ENCODE data around the gene TOLLIP. TPM values are rescaled to one million over a fixed set of nuclear protein-coding genes. Genes with fewer than 3 reads are reported as not detected.
"Not testable (repeated sequence)": the region's sequence is repeated elsewhere in the genome, so short reads cannot be mapped to it uniquely, and the experiment has no call there.

The TOLLIP gene
- total RNA-seq, 6 experiments from 2014 or later = 41.4 to 53.6 (median 49.0) TPM

DNA sequence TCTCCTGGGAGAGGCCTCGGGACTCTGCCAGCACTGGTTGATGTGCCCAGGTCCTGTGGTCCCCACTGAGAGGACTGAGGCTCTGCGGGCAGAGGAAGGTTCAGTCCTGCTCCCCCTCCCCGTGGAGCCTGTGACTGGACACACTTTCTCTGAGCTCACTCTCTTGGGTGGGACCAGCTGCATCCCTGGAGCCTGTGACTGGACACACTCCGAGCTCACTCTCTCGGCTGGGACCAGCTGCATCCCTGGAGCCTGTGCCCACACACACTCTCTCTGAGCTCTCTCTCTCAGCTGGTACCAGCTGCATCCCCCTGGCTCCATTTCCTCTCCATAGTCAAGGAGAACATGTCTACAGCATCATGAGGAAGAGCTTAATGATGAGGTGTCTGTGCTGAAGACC is 39.5 kb downstream of the TOLLIP start:
- TF ChIP-seq, protein P1, sequence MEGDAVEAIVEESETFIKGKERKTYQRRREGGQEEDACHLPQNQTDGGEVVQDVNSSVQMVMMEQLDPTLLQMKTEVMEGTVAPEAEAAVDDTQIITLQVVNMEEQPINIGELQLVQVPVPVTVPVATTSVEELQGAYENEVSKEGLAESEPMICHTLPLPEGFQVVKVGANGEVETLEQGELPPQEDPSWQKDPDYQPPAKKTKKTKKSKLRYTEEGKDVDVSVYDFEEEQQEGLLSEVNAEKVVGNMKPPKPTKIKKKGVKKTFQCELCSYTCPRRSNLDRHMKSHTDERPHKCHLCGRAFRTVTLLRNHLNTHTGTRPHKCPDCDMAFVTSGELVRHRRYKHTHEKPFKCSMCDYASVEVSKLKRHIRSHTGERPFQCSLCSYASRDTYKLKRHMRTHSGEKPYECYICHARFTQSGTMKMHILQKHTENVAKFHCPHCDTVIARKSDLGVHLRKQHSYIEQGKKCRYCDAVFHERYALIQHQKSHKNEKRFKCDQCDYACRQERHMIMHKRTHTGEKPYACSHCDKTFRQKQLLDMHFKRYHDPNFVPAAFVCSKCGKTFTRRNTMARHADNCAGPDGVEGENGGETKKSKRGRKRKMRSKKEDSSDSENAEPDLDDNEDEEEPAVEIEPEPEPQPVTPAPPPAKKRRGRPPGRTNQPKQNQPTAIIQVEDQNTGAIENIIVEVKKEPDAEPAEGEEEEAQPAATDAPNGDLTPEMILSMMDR (IDR thresholded peaks at IDR 0.05) = no peak
- DNase-seq = no peak
- Mint-ChIP-seq H3K36me3 (ENCODE audit: low read depth) (no peaks in the 10 kb centered on the region; the same call in 1 of the 2 replicates), H3K4me1 (ENCODE audit: low read depth) (peaks cover 6% of the 10 kb centered on the region; the same call in 1 of the 2 replicates), H3K9me3 (no peaks in the 10 kb centered on the region), H3K4me3 (no peak overlapping the region), H3K27me3 (ENCODE audit: insufficient read depth) (no peaks in the 10 kb centered on the region), H3K27ac (no peak overlapping the region)

DNA sequence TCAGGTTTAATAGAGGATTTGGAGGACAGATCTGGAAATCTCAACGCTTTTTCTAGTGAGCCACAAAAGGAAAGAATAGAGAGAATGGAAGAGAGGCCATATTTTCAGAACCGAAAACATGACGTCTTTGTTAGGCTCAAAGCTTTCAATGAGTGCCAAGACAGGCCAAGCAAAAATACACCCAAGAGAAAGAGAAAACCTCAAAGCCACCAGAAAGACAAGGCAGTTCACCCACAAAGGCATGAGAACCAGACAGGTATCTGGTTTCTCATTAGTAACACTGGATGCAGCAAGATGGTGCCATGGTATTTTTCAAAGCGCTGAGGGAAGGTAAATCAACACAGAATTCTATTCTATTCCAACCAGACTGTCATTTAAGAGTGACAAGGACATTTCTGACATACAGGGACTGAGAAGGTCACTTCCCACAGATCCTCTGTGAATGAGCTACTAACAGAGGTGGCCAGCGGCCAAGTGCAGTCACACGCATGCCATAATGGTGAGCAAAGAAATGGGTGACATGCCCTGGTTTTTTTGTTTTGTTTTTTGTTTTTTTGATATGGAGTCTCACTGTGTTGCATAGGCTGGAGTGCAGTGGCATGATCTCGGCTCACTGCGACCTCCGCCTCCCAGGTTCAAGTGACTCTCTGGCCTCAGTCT is 41.9 kb downstream of the TOLLIP start:
- Mint-ChIP-seq H3K4me3 (no peak overlapping the region), H3K27me3 (ENCODE audit: insufficient read depth) (no peaks in the 10 kb centered on the region; the same call in 1 of the 2 replicates), H3K9me3 (no peaks in the 10 kb centered on the region), H3K4me1 (ENCODE audit: low read depth) (peaks cover 15% of the 10 kb centered on the region), H3K27ac (no peak overlapping the region), H3K36me3 (ENCODE audit: low read depth) (peaks cover 5% of the 10 kb centered on the region)
- TF ChIP-seq, protein P1 (IDR thresholded peaks at IDR 0.05) = no peak
- no peak for DNase-seq

DNA sequence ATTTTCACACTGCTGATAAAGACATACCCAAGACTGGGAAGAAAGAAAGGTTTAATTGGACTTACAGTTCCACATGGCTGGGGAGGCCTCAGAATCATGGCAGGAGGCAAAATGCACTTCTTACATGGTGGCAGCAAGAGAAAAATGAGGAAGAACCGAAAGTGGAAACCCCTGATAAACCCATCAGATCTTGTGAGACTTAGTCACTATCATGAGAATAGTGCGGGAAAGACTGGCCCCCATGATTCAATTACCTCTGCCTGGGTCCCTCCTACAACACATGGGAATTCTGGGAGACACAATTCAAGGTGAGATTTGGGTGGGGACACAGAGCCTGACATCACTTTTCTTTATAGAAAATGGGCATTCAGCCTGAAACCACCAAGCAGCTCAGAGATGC is 42.5 kb downstream of the TOLLIP start:
- not testable (repeated sequence) for H3K27ac Mint-ChIP-seq; H3K4me3 Mint-ChIP-seq; DNase-seq; H3K36me3 Mint-ChIP-seq (ENCODE audit: low read depth); H3K27me3 Mint-ChIP-seq (ENCODE audit: insufficient read depth); H3K9me3 Mint-ChIP-seq
- peaks cover 15% of the 10 kb centered on the region for H3K4me1 Mint-ChIP-seq (ENCODE audit: low read depth)

DNA sequence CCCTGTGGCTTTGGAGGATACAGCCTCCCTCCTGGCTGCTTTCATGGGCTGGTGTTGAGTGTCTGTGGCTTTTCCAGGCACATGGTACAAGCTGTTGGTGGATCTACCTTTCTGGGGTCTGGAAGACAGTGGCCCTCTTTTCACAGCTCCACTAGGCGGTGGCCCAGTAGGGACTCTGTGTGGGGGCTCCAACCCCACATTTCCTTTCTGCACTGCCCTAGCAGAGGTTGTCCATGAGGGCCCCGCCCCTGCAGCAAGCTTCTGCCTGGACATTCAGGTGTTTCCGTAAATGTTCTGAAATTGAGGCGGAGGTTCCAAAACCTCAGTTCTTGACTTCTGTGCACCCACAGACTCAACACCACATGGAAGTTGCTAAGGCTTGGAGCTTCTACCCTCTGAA is 44.0 kb downstream of the TOLLIP start:
- H3K9me3 Mint-ChIP-seq; DNase-seq; H3K27ac Mint-ChIP-seq; H3K36me3 Mint-ChIP-seq (ENCODE audit: low read depth); H3K27me3 Mint-ChIP-seq (ENCODE audit: insufficient read depth); H3K4me3 Mint-ChIP-seq: not testable (repeated sequence)
- peaks cover 15% of the 10 kb centered on the region for H3K4me1 Mint-ChIP-seq (ENCODE audit: low read depth)

DNA sequence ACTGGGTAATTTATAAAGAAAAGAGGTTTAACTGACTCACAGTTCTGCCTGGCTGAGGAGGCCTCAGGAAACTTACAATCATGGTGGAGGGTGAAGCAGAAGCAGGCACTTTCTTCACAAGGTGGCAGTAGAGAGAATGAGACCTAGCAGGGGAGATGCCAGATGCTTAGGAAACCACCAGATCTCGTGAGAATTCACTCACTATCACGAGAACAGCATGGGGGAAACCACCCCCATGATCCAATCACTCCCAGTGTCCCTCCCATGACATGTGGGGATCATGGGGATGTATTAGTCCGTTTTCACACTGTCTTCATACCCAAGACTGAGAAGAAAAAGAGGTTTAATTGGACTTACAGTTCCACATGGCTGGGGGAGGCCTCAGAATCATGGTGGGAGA is 45.0 kb downstream of the TOLLIP start:
- not testable (repeated sequence) for H3K27me3 Mint-ChIP-seq (ENCODE audit: insufficient read depth); H3K4me3 Mint-ChIP-seq; H3K36me3 Mint-ChIP-seq (ENCODE audit: low read depth); H3K9me3 Mint-ChIP-seq
- peak overlapping the region; percentile 60 for H3K27ac Mint-ChIP-seq
- DNase-seq = peak; percentile 86
- TF ChIP-seq, protein P1 (IDR thresholded peaks at IDR 0.05) = peak; percentile 75
- H3K4me1 Mint-ChIP-seq (ENCODE audit: low read depth) = peaks cover 15% of the 10 kb centered on the region

DNA sequence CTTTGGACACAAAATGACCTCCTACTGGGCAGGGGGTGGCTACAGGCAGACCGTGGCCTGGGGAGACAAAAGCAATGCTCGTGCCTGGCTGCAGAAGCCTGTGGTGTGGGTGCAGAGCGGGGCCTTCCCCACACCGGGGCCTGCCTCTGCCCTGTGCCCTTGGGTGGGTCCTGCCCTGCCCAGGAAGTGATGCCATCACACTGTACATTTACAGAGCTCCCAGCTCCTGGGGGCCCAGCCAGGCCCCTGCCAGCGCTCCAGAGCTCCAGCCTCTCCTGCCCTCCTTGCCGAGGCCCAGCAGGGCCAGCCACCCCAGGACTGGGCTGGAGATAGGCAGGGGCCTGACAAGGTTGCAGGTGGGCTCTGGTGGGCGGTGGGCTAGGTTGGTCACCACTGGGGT is 46.4 kb downstream of the TOLLIP start:
- TF ChIP-seq, protein P1 (IDR thresholded peaks at IDR 0.05) = no peak
- H3K4me3 Mint-ChIP-seq = peak overlapping the region; percentile 77; the same call in 1 of the 2 replicates
- peak overlapping the region; percentile 38; the same call in 1 of the 2 replicates for H3K27ac Mint-ChIP-seq
- no peaks in the 10 kb centered on the region; the same call in 1 of the 2 replicates for H3K27me3 Mint-ChIP-seq (ENCODE audit: insufficient read depth)
- H3K4me1 Mint-ChIP-seq (ENCODE audit: low read depth) = peaks cover 15% of the 10 kb centered on the region
- no peaks in the 10 kb centered on the region; the same call in 1 of the 2 replicates for H3K9me3 Mint-ChIP-seq
- peaks cover 5% of the 10 kb centered on the region for H3K36me3 Mint-ChIP-seq (ENCODE audit: low read depth)
- DNase-seq = no peak
